Activated gamma-delta T cell treated with Interleukin-2 at 50 U/mL for 16 hours (primary cell): ENCODE measurements around the gene SLC17A7.

Experiments
- DNase-seq: peaks from one replicate; pipeline ENCODE4 v3.0.0-alpha.2; 2020

The SLC17A7 gene

DNA sequence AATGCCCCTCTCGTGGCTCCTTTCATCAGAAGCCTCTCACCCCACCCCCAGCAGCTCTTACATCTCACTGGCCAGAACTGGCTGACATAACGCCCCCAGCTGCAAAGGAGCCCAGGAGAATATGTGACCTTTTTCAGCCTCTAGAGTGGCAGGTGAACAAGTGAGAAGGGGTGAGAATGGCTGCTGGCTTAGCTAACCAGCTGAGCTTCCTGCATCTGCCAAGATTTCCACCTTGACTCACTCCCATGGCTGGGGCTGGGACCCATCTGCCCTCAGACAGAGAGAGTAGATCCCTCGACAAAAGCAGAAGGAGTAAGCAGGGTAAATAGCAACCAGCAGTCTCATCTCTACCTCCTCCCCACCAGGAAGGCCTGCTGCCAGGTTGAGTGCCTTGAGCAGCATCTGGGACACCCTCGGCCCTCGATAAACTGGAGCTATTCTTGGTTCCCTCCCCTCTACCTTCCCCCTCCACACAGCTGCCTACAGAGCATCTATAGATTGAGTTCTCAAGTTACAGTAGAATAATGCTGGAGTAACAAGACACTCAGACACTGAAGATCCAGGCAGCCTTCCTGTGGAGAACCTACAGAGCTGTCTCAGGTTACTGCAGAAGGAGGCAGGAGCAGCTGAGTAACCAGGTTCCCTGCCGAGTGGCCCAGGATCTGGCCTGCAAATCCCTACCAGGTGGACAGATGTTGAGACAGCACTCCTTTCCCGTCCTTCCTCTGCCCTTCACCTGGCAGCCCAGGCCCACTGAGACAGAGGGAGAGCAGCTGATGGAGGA, 37.7 kb downstream of the SLC17A7 start:
- DNase-seq = no peak

GRCh38 chr19:49400029-49400428, 41.3 kb downstream of the SLC17A7 start:
- no peak for DNase-seq

- DNase-seq = no peak
Observed at GRCh38 chr19:49398931-49399330, 42.4 kb downstream of the SLC17A7 start.

- no peak for DNase-seq
Observed at GRCh38 chr19:49398001-49398615, 43.2 kb downstream of the SLC17A7 start.

GRCh38 chr19:49396738-49397505, 44.4 kb downstream of the SLC17A7 start:
- DNase-seq = no peak

DNA sequence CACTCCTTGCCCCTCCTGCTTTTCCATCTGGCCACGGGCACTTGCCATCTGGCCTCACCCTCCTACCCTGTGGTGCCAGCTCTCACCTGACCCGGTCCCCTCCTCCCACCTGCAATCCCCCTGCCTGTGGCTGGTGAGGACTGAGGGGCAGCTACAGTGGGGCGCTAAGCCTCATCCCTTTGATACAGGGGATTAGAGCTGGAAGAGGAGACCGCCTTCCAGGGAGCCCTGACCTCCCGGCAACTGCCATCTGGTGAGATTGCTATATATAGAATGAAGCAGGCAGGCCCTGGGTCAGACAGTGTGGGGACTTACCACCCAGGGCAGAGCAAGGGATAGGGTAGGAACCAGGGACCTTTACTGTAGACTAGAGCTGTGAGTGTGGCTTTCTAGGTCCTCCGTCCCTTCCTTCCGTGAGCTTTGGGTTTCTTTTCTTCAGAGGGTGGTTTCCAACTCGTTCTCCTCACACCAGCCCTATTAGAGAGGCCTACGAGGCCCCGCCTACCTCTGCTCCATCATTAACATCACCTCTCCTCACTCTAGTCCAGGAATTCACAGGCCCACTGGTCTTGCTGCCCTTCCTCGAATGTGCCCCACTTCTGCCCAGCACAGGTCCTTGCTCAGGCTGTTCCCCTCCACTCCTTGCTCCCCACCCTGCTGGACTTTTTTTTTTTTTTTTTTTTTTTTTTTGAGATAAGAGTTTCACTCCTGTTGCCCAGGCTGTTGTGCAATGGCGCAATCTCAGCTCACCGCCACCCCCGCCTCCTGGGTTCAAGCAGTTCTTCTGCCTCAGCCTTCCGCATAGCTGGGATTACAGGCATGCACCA, 45.5 kb downstream of the SLC17A7 start:
- DNase-seq = no peak

- DNase-seq = no peak
Observed at GRCh38 chr19:49393881-49394280, 47.4 kb downstream of the SLC17A7 start.

GRCh38 chr19:49391581-49392399, 49.5 kb downstream of the SLC17A7 start:
- peak; percentile 78 for DNase-seq

DNA sequence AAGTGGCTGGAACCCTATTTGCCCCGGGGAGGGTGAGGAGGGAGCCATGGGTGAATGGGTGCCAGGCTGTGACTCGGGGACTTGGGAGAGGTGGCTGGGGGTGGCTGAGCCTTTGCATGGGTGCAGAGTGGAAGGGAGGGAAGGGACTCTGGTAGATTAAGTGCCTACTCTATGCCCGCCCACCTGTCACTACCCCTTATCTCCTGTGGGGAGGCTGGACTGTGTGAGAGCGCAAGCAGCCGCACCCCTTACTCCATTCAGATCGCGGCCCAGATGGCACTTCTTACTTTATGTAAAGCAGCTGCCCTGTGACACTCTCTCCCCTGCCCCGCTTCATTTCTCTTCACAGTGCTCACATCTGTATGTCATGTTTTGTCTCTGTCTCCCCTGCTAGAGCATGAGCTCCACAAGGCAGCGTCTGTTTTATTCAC, 50.4 kb downstream of the SLC17A7 start:
- DNase-seq = no peak

DNA sequence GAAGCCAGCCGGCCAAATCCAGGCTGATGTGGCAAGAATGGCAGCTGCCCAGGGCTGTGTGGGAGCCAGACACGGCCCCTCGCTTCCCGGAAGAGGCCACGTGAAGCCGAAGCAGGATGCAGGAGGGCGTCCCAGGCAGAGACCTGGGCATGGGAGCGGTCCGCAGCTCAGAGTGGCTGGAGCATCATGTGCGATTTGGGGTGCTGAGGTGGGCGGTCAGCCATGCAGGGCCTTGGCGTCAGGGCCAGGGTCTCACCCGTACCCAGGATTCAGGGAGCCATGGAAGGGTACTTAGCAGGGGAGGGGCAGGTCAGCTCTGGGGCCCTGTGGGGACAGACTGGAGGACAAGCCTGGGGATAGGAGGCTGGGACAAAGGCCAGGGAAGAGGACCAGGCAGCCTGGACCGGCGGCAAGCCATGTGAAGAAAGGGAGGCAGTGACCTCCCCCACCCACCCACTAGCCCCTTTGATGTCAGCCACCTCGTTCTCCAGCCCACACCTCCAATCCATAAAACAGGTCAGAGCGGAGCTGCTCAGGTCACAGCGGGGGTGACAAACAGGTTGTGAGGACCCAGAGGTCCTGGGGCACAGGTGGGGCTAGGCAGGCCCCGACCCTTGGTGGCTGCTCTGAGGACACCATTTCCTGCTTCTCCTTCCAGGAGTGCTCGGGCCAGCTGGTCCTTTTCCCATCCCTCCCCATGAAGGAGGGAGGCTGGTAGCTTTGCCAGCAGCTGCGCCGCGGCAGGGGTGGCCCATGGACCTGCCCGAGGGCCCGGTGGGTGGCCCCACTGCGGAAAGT, 51.0 kb downstream of the SLC17A7 start:
- DNase-seq = no peak

- no peak for DNase-seq
Observed at GRCh38 chr19:49389406-49389805, 51.9 kb downstream of the SLC17A7 start.

- DNase-seq = peak; percentile 78
Observed at GRCh38 chr19:49387936-49388372, 53.4 kb downstream of the SLC17A7 start, which contains the start of gene KASH5. TSS of gene KASH5 (plus strand) at chr19:49388249. CDS start at chr19:49390884, 2,635 bp downstream.

DNA sequence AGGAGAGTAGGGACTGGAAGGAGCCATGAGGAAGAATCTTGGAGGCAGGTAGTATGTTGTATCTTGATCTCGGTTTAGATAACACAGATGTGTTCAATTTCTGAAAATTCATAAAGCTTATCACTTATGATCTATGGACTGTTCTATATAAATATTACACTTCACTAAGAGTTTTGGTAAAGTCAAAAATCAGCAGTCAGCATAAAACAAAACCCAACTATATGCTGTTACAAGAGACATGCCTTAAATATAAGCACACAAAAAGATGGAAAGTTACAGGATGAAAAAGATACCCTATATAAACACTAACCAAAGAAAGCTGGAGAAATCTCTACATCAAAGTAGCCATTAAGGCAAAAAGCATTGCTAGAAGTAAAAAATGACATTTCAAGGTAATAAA, 57.7 kb downstream of the SLC17A7 start:
- no peak for DNase-seq

DNA sequence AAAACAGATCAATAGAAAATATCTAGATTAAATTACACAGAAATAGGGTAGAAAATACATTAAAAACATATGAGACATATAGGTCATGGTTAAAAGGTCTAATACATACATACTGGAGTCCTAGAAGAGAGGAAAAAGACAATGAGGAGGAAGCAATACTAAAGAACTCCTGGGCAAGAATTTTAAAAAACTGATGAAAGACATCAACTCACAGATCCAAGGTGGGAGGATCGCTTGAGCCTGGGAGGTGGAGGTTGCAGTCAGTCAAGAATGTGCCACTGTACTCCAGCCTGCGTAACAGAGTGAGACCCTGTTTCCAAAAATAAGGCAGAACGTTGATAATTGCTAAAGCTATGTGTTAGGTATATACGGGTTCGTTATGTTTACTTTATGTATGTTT, 58.7 kb downstream of the SLC17A7 start:
- no peak for DNase-seq

- no peak for DNase-seq
Observed at GRCh38 chr19:49380391-49380790, 60.9 kb downstream of the SLC17A7 start.
